ENCODE measurements around the gene SH3BP4.

GRCh38 chr2:235026649-235027557 is 75.1 kb downstream of the SH3BP4 start:
- TF ChIP-seq, protein P1, sequence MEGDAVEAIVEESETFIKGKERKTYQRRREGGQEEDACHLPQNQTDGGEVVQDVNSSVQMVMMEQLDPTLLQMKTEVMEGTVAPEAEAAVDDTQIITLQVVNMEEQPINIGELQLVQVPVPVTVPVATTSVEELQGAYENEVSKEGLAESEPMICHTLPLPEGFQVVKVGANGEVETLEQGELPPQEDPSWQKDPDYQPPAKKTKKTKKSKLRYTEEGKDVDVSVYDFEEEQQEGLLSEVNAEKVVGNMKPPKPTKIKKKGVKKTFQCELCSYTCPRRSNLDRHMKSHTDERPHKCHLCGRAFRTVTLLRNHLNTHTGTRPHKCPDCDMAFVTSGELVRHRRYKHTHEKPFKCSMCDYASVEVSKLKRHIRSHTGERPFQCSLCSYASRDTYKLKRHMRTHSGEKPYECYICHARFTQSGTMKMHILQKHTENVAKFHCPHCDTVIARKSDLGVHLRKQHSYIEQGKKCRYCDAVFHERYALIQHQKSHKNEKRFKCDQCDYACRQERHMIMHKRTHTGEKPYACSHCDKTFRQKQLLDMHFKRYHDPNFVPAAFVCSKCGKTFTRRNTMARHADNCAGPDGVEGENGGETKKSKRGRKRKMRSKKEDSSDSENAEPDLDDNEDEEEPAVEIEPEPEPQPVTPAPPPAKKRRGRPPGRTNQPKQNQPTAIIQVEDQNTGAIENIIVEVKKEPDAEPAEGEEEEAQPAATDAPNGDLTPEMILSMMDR (IDR thresholded peaks at IDR 0.05) = no peak
- TF ChIP-seq EP300 (IDR thresholded peaks at IDR 0.05) (no peak), POLR2A (IDR thresholded peaks at IDR 0.05) (no peak)
